ENCODE results near the gene TMEM175.
A peak's percentile ranks its signal among the peaks of the same experiment; 100 is the strongest.
"Not testable (repeated sequence)": the region's sequence is repeated elsewhere in the genome, so short reads cannot be mapped to it uniquely, and the experiment has no call there.

TMEM175 gene

GRCh38 chr4:917992-918391 is 14.3 kb upstream of the TMEM175 start:
- no peak for DNase-seq

GRCh38 chr4:918591-918990 is 13.7 kb upstream of the TMEM175 start:
- DNase-seq = not testable (repeated sequence)

GRCh38 chr4:919004-919680 is 13.1 kb upstream of the TMEM175 start:
- DNase-seq = not testable (repeated sequence)

- no peak for DNase-seq
Measured at GRCh38 chr4:921830-922331, 10.4 kb upstream of the TMEM175 start.

- peak; percentile 38 for DNase-seq
Measured at GRCh38 chr4:924107-925096, 7.9 kb upstream of the TMEM175 start.

GRCh38 chr4:925171-925570 is 7.1 kb upstream of the TMEM175 start:
- DNase-seq = no peak

GRCh38 chr4:925771-926500 is 6.3 kb upstream of the TMEM175 start:
- DNase-seq = no peak

- no peak for DNase-seq
Measured at GRCh38 chr4:926538-926937, 5.7 kb upstream of the TMEM175 start.

GRCh38 chr4:927566-927965 is 4.7 kb upstream of the TMEM175 start:
- DNase-seq = not testable (repeated sequence)

GRCh38 chr4:929096-929765 is 3.0 kb upstream of the TMEM175 start:
- DNase-seq = no peak

- DNase-seq = no peak
Measured at GRCh38 chr4:930028-930551, 2.2 kb upstream of the TMEM175 start.

- no peak for DNase-seq
Measured at GRCh38 chr4:930827-931193, 1.4 kb upstream of the TMEM175 start.

GRCh38 chr4:931194-931959 is 883 bp upstream of the TMEM175 start:
- DNase-seq = no peak

- peak; percentile 10 for DNase-seq
Measured at GRCh38 chr4:932713-933070, 432 bp downstream of the TMEM175 start.

GRCh38 chr4:939508-939907 is 7.2 kb downstream of the TMEM175 start:
- not testable (repeated sequence) for DNase-seq

GRCh38 chr4:945274-946102 is 13.2 kb downstream of the TMEM175 start:
- no peak for DNase-seq

GRCh38 chr4:946103-946450 is 13.8 kb downstream of the TMEM175 start:
- no peak for DNase-seq

GRCh38 chr4:946517-947471 is 14.5 kb downstream of the TMEM175 start:
- DNase-seq = no peak

GRCh38 chr4:947491-947971 is 15.3 kb downstream of the TMEM175 start:
- no peak for DNase-seq
